Measurements from ENCODE around the gene C17orf113. TPM values are rescaled to one million over a fixed set of nuclear protein-coding genes. Genes with fewer than 3 reads are reported as not detected.

Gene C17orf113
- total RNA-seq, 1 donor from 2014 or later = 2.2 TPM

DNA sequence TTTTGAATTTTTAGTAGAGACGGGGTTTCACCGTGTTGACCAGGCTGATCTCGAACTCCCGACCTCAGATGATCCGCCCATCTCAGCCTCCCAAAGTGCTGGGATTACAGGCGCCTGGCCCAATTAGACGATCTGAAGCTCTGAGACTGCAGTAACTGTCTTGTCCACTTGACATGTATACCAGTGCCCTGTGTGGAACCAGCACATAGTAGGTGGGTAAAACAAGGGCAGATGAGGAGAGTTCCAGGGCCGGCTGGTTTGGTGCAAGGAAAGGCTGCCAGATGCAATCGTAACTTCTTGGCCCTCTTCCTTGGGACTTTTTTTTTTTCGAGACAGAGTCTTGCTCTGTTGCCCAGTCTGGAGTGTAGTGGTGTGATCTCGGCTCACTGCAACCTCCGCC lies 3.1 kb downstream of the C17orf113 start:
- Mint-ChIP-seq H3K27me3 (ENCODE audit: low read depth) (peaks cover 20% of the 10 kb centered on the region), H3K4me3 (no peak overlapping the region), H3K9me3 (no peaks in the 10 kb centered on the region), H3K4me1 (peaks cover 16% of the 10 kb centered on the region), H3K36me3 (ENCODE audit: low read depth) (no peaks in the 10 kb centered on the region), H3K27ac (ENCODE audit: unreplicated experiment) (no peak overlapping the region)
- no peak for DNase-seq (ENCODE audit: low read depth, low spot score)
- TF ChIP-seq, protein P1, sequence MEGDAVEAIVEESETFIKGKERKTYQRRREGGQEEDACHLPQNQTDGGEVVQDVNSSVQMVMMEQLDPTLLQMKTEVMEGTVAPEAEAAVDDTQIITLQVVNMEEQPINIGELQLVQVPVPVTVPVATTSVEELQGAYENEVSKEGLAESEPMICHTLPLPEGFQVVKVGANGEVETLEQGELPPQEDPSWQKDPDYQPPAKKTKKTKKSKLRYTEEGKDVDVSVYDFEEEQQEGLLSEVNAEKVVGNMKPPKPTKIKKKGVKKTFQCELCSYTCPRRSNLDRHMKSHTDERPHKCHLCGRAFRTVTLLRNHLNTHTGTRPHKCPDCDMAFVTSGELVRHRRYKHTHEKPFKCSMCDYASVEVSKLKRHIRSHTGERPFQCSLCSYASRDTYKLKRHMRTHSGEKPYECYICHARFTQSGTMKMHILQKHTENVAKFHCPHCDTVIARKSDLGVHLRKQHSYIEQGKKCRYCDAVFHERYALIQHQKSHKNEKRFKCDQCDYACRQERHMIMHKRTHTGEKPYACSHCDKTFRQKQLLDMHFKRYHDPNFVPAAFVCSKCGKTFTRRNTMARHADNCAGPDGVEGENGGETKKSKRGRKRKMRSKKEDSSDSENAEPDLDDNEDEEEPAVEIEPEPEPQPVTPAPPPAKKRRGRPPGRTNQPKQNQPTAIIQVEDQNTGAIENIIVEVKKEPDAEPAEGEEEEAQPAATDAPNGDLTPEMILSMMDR (conservative IDR thresholded peaks at IDR 0.05) = no peak

DNA sequence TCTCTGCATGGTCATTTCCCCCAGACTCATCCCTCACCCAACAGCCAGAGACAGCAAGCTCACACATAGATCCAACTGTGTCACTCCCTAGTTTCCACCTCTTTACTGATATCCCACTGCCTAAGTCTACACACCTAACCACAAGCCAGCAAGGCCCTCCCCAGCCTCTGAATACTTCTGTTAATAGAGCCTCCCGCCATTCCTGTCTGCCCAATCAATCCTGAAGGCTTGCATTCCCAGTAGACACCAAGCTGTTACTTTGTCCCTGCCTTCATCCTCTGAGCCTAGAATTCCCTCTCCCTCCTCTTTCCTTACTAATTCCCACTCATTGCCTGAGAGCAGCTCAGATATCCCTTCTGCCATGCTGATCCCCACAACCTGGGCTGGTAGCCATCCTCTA lies 4.7 kb downstream of the C17orf113 start:
- Mint-ChIP-seq H3K4me1 (peaks cover 12% of the 10 kb centered on the region), H3K36me3 (ENCODE audit: low read depth) (no peaks in the 10 kb centered on the region), H3K27me3 (ENCODE audit: low read depth) (peaks cover 3% of the 10 kb centered on the region), H3K4me3 (no peak overlapping the region), H3K9me3 (no peaks in the 10 kb centered on the region), H3K27ac (ENCODE audit: unreplicated experiment) (no peak overlapping the region)
- TF ChIP-seq, protein P1 (conservative IDR thresholded peaks at IDR 0.05) = no peak
- DNase-seq (ENCODE audit: low read depth, low spot score) = no peak

DNA sequence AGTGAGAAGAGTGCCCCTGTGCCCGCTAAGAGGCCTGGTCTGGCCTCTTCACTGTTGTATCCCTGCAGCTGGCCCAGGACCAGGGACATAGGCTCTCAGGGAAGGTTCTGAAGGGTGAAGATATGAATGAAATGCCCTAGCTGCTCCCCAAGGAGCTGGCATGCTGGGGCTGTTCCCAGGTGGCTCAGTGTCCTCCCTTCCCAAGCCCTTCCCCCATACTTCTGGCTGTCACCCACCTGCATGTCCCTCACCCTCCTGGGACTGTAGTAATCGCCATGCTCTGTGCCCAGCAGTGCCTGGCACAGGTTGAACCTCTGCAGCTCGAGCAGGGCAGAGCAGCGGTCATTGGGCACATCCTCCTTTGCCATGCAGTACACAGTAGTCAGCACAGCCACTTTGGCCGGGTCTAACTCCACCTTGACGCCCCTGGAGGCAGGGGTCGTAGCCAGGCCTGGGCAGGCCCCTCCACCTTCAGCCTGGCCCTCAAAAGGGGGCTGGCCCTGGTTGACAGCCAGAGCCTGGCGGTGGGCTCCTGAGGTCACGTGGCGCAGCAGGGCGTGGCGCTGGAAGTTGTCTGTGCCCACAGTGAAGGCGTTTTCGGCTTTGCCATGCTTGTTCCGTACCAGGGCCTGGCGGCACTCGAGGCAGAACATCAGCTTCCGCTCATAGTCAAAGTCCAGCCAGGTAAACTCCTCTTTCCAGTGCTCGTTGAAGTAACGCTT lies 7.6 kb downstream of the C17orf113 start:
- Mint-ChIP-seq H3K4me3 (no peak overlapping the region), H3K27me3 (ENCODE audit: low read depth) (no peaks in the 10 kb centered on the region), H3K9me3 (no peaks in the 10 kb centered on the region), H3K27ac (ENCODE audit: unreplicated experiment) (no peak overlapping the region), H3K4me1 (no peaks in the 10 kb centered on the region), H3K36me3 (ENCODE audit: low read depth) (no peaks in the 10 kb centered on the region)
- TF ChIP-seq, protein P1 (conservative IDR thresholded peaks at IDR 0.05) = no peak
- DNase-seq (ENCODE audit: low read depth, low spot score) = no peak

DNA sequence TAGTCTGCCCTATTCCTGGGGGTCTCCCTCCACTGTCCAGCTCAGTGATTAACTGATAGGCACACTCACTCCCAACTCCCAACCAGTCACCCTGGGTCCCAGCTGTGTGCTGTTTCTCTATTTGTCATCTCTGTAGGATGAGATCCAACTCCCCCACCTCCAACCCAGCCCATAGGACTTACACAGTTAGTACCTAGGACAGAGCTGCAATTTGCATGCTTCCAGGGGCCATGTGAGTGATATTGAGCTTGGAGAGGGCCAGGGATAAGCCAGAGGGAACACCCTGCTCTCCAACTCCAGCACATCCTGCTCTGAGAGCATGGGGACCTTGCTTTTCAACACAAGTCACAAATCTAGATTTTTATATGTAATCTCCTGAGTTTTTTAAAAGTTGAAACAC lies 8.8 kb downstream of the C17orf113 start:
- Mint-ChIP-seq H3K27me3 (ENCODE audit: low read depth) (no peaks in the 10 kb centered on the region), H3K9me3 (no peaks in the 10 kb centered on the region), H3K4me1 (no peaks in the 10 kb centered on the region), H3K36me3 (ENCODE audit: low read depth) (no peaks in the 10 kb centered on the region), H3K27ac (ENCODE audit: unreplicated experiment) (no peak overlapping the region), H3K4me3 (no peak overlapping the region)
- TF ChIP-seq, protein P1 (conservative IDR thresholded peaks at IDR 0.05) = no peak
- DNase-seq (ENCODE audit: low read depth, low spot score) = no peak

DNA sequence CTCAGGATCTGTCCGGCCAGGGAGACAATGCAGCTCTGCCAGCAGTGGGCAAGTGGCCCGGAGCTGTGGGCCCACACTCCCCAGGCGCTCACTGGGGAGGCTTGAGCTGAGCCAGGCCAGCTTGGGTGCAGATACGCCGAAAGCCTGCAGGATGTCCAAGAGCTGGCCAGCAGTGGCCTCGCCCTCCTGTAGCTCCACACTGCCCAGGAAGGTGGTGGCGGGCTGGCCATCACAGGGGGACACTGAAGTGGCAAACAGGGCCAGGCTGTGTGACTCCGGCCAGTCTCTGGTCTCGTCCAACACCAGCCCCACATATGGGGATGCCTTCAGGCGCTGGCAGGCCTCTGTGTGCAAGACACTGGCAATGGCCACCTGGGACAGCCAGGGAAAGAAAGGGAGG lies 9.6 kb downstream of the C17orf113 start:
- Mint-ChIP-seq H3K9me3 (no peaks in the 10 kb centered on the region), H3K4me1 (no peaks in the 10 kb centered on the region), H3K4me3 (no peak overlapping the region), H3K36me3 (ENCODE audit: low read depth) (no peaks in the 10 kb centered on the region), H3K27ac (ENCODE audit: unreplicated experiment) (no peak overlapping the region), H3K27me3 (ENCODE audit: low read depth) (no peaks in the 10 kb centered on the region)
- TF ChIP-seq, protein P1 (conservative IDR thresholded peaks at IDR 0.05) = no peak
- DNase-seq (ENCODE audit: low read depth, low spot score) = no peak
